Measurements from ENCODE around the gene CYP4F2. TPM values are rescaled to one million over a fixed set of nuclear protein-coding genes. Genes with fewer than 3 reads are reported as not detected.
"Not testable (repeated sequence)": the region's sequence is repeated elsewhere in the genome, so short reads cannot be mapped to it uniquely, and the experiment has no call there.

CYP4F2 gene
- total RNA-seq, 1 experiment from 2014 or later = not detected

GRCh38 chr19:15859187-15859586 lies 38.7 kb downstream of the CYP4F2 start:
- no peak for DNase-seq (ENCODE audit: low read depth)

- no peak for DNase-seq (ENCODE audit: low read depth)
Measured at GRCh38 chr19:15850385-15850784, 47.5 kb downstream of the CYP4F2 start.

GRCh38 chr19:15846923-15847322 lies 51.0 kb downstream of the CYP4F2 start:
- DNase-seq (ENCODE audit: low read depth) = no peak

GRCh38 chr19:15843894-15844222 lies 54.0 kb downstream of the CYP4F2 start:
- DNase-seq (ENCODE audit: low read depth) = not testable (repeated sequence)

- no peak for DNase-seq (ENCODE audit: low read depth)
Measured at GRCh38 chr19:15843203-15843893, 54.5 kb downstream of the CYP4F2 start.

- no peak for DNase-seq (ENCODE audit: low read depth)
Measured at GRCh38 chr19:15841875-15842569, 55.9 kb downstream of the CYP4F2 start.

- DNase-seq (ENCODE audit: low read depth) = no peak
Measured at GRCh38 chr19:15840833-15841232, 57.0 kb downstream of the CYP4F2 start.

- not testable (repeated sequence) for DNase-seq (ENCODE audit: low read depth)
Measured at GRCh38 chr19:15839888-15840287, 58.0 kb downstream of the CYP4F2 start.

GRCh38 chr19:15838351-15838750 lies 59.5 kb downstream of the CYP4F2 start:
- DNase-seq (ENCODE audit: low read depth) = no peak

GRCh38 chr19:15837221-15837731 lies 60.6 kb downstream of the CYP4F2 start:
- DNase-seq (ENCODE audit: low read depth) = no peak

GRCh38 chr19:15836330-15837220 lies 61.3 kb downstream of the CYP4F2 start:
- peak; percentile 94 for DNase-seq (ENCODE audit: low read depth)

GRCh38 chr19:15835565-15836329 lies 62.1 kb downstream of the CYP4F2 start:
- not testable (repeated sequence) for DNase-seq (ENCODE audit: low read depth)

- DNase-seq (ENCODE audit: low read depth) = not testable (repeated sequence)
Measured at GRCh38 chr19:15834232-15834631, 63.6 kb downstream of the CYP4F2 start.

GRCh38 chr19:15831626-15832025 lies 66.2 kb downstream of the CYP4F2 start:
- DNase-seq (ENCODE audit: low read depth) = no peak

- DNase-seq (ENCODE audit: low read depth) = no peak
Measured at GRCh38 chr19:15829786-15830185, 68.1 kb downstream of the CYP4F2 start.

GRCh38 chr19:15829306-15829698 lies 68.6 kb downstream of the CYP4F2 start:
- DNase-seq (ENCODE audit: low read depth) = no peak

GRCh38 chr19:15828611-15829305 lies 69.1 kb downstream of the CYP4F2 start:
- DNase-seq (ENCODE audit: low read depth) = not testable (repeated sequence)

- DNase-seq (ENCODE audit: low read depth) = no peak
Measured at GRCh38 chr19:15828121-15828610, 69.7 kb downstream of the CYP4F2 start.

All from RPMI7951 (cell line).